Stomach (tissue), 9 donors: ENCODE data around the gene SKIC2. TPM values are rescaled to one million over a fixed set of nuclear protein-coding genes. Genes with fewer than 3 reads are reported as not detected.

Source experiments
- DNase-seq, 2 donors: peaks; one replicate each; pipeline versions ENCODE4 v3.0.0 to v3.0.0-alpha.2; 2013 to 2019
- H3K27ac ChIP-seq, 5 donors: fragments of 200-600 bp in 4 of 5; sonication (generic) in 4 of 5; one replicate each; pipeline ENCODE4 v1.5.1; 2013 to 2019; ENCODE audit warnings: mild to moderate bottlenecking in 1 of 5, moderate library complexity in 1 of 5
- H3K27me3 ChIP-seq, 3 donors: fragments of 200-600 bp; sonication (generic); one replicate each; pipeline ENCODE4 v1.5.1; 2017 to 2019; ENCODE audit warnings: mixed run types in 1 of 3
- H3K36me3 ChIP-seq, 4 donors: fragments of 200-600 bp; sonication (generic); 1 replicate in 3 of 4; 2 replicates in 1 of 4; pipeline ENCODE4 v1.5.1; 2016 to 2019
- H3K4me1 ChIP-seq, 4 donors: fragments of 200-600 bp; sonication (generic); one replicate each; pipeline ENCODE4 v1.5.1; 2016 to 2019
- H3K4me3 ChIP-seq, 4 donors: fragments of 200-600 bp; sonication (generic) in 3 of 4; one replicate each; pipeline ENCODE4 v1.5.1; 2016 to 2019; ENCODE audit warnings: mild to moderate bottlenecking in 1 of 4
- H3K9me3 ChIP-seq, 4 donors: fragments of 200-600 bp; sonication (generic); one replicate each; pipeline ENCODE4 v1.5.1; 2016 to 2019
- EP300 ChIP-seq: sonication (generic); formaldehyde crosslinking; IDR thresholded peaks from one replicate; pipeline ENCODE4 v1.6.1; 2017; ENCODE audit warnings: antibody characterized with exemption
- POLR2A ChIP-seq, 4 donors: fragments of 450-650 bp; IDR thresholded peaks; one replicate each; pipeline ENCODE4 v1.6.1; 2016; ENCODE audit warnings: antibody characterized with exemption in 4 of 4, control low read depth in 2 of 4, mild to moderate bottlenecking in 1 of 4, moderate library complexity in 1 of 4
- POLR2AphosphoS5 ChIP-seq, 3 donors: sonication (generic); formaldehyde crosslinking; IDR thresholded peaks; one replicate each; pipeline ENCODE4 v1.6.1; 2016; ENCODE audit warnings: antibody characterized with exemption in 3 of 3
- WGBS, 5 donors: extraction: QIAGEN DNeasy Blood & Tissue Kit in 3 of 5; methylation state at CpG; one replicate each; pipeline versions ENCODE4 v1.1.5 to v1.1.7; 2013 to 2018; 5-methylcytosine and 5-hydroxymethylcytosine counted together
- intact Hi-C: fragments of 100-400 bp; cut with DNase I; formaldehyde crosslinking; loops from one replicate; pipeline ENCODE4 v1.15.1; 2023; ENCODE audit warnings: low total_unique reads
- polyA plus RNA-seq, 3 donors: library from polyadenylated mRNA; stranded (reverse); fragments of 200-250 nt; gene quantifications; one replicate each; pipeline ENCODE4 v1.2.3, GENCODE V29; 2013
- total RNA-seq, 5 donors: library from RNA; depleted of rRNA; stranded (reverse); fragments of >200 nt; gene quantifications; one replicate each; pipeline versions ENCODE4 v1.1.0 to v1.2.3, GENCODE V29; 2014 to 2016
- TF ChIP-seq, protein P1 (sequence below), 7 experiments: fragments of 450-650 bp in 4 of 7; fragments of 200-600 bp in 3 of 7; sonication (generic) in 3 of 7; IDR thresholded peaks; one replicate each; pipeline ENCODE4 v1.5.1; 2016 to 2019; ENCODE audit warnings: antibody characterized with exemption in 7 of 7, control low read depth in 2 of 7, mild to moderate bottlenecking in 1 of 7
- donor health status: healthy with polysubstance abuse.
- donor health status: Bipolar disorder and iron deficiency.
- donor health status: healthy.

The SKIC2 gene
- total and polyA plus RNA-seq, 8 donors: 22.0 to 478 (median 88.0) TPM

DNA sequence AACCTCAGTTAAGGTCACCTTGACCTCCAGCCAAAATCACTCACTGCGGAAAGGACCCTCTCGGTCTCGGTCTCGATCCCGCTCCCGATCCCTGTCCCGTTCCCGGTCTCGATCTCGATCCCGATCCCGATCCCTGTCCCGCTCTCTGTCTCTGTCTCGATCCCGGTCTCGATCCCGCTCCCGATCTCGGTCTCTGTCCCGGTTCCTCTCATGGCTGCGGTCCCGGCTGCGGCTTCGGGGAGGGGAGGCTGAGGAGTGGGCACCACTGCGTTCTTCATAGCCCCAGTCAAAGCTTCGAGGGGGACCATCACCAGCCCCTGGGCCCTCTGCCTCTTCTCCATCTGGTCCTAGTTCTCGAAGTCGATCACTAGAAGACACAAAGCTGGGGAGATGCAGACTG is 4.5 kb upstream of the SKIC2 start:
- Histone ChIP-seq H3K36me3 (peaks cover 33 to 75% (median 69%) of the 10 kb centered on the region in 4 donors), H3K4me3 (no peak overlapping the region), H3K27me3 (no peaks in the 10 kb centered on the region), H3K27ac (no peak overlapping the region), H3K4me1 (peaks cover 14 to 35% (median 17%) of the 10 kb centered on the region in 4 donors), H3K9me3 (no peaks in the 10 kb centered on the region)
- WGBS, 5 donors: 96 to 98% (median 97%) methylated on average over 28 of the region's 28 CpGs
- no peak for TF ChIP-seq EP300
- TF ChIP-seq POLR2AphosphoS5 (IDR thresholded peaks at IDR 0.05): no peak
- TF ChIP-seq, protein P1, sequence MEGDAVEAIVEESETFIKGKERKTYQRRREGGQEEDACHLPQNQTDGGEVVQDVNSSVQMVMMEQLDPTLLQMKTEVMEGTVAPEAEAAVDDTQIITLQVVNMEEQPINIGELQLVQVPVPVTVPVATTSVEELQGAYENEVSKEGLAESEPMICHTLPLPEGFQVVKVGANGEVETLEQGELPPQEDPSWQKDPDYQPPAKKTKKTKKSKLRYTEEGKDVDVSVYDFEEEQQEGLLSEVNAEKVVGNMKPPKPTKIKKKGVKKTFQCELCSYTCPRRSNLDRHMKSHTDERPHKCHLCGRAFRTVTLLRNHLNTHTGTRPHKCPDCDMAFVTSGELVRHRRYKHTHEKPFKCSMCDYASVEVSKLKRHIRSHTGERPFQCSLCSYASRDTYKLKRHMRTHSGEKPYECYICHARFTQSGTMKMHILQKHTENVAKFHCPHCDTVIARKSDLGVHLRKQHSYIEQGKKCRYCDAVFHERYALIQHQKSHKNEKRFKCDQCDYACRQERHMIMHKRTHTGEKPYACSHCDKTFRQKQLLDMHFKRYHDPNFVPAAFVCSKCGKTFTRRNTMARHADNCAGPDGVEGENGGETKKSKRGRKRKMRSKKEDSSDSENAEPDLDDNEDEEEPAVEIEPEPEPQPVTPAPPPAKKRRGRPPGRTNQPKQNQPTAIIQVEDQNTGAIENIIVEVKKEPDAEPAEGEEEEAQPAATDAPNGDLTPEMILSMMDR (IDR thresholded peaks at IDR 0.05): no peak
- no peak for TF ChIP-seq POLR2A (IDR thresholded peaks at IDR 0.05)
- intact Hi-C loops: loop anchor here (5.0 kb wide), 1 partner anchor 47 kb away; no protein-coding TSS in a partner anchor
- DNase-seq: no peak

DNA sequence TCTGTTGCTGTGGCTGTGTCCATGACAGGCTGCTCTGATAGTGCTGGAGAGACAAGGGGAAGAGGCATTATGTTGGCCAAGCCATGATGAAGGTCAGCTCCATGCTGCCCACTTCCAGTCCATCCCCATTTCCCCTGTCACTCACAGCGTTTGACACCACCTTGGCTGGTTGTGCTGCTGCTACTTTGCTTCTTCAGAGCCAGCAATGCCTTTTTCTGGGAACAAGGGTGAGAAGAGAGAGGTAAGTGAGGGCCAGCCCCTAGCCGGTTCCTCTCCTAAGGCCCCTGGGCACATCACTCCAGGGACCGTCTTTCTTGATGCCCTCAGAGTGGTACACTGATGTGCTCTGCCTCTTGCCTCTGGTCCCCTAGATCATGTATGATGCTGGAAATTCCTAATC is 2.2 kb upstream of the SKIC2 start:
- TF ChIP-seq POLR2A (IDR thresholded peaks at IDR 0.05): no peak
- no peak for TF ChIP-seq POLR2AphosphoS5 (IDR thresholded peaks at IDR 0.05)
- TF ChIP-seq, protein P1 (IDR thresholded peaks at IDR 0.05): no peak
- no peak for TF ChIP-seq EP300
- intact Hi-C loops: no loop called here
- Histone ChIP-seq H3K9me3 (no peaks in the 10 kb centered on the region), H3K36me3 (peaks cover 47 to 73% (median 72%) of the 10 kb centered on the region in 4 donors), H3K4me3 (no peak overlapping the region), H3K4me1 (peaks cover 19 to 46% (median 27%) of the 10 kb centered on the region in 4 donors), H3K27me3 (no peaks in the 10 kb centered on the region), H3K27ac (no peak overlapping the region)
- no peak for DNase-seq
- WGBS, 5 donors: 59 to 97% (median 97%) methylated on average over 3 of the region's 3 CpGs

DNA sequence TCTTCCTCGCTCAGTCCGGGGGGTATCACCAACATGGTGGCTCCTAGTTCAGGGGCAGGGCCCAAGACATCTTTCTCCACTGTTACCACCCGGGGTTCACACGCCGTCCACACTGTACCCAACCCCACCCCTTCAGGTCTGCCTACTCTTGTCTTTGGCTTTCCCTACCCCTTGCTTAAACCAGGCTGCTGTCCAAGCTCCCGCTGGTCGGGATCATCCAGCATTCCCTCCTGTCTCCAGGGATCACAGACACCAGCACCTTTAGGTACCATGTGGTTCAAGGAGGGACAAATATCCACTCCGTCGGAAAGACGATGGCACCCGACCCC is 599 bp upstream of the SKIC2 start:
- no peak for DNase-seq
- Histone ChIP-seq H3K4me1 (peaks cover 19 to 36% (median 27%) of the 10 kb centered on the region in 4 donors), H3K9me3 (no peaks in the 10 kb centered on the region), H3K4me3 (peak overlapping the region; percentile 69 to 97 (median 82)), H3K27ac (peak overlapping the region; percentile 28 to 95 (median 90)), H3K36me3 (peaks cover 58 to 73% (median 72%) of the 10 kb centered on the region in 4 donors), H3K27me3 (no peaks in the 10 kb centered on the region)
- WGBS, 5 donors: 4 to 9% (median 6%) methylated on average over 11 of the region's 11 CpGs
- TF ChIP-seq POLR2A (IDR thresholded peaks at IDR 0.05): no peak
- TF ChIP-seq, protein P1 (IDR thresholded peaks at IDR 0.05): peak in 1 of 7 experiments; percentile 10
- intact Hi-C loops: no loop called here

DNA sequence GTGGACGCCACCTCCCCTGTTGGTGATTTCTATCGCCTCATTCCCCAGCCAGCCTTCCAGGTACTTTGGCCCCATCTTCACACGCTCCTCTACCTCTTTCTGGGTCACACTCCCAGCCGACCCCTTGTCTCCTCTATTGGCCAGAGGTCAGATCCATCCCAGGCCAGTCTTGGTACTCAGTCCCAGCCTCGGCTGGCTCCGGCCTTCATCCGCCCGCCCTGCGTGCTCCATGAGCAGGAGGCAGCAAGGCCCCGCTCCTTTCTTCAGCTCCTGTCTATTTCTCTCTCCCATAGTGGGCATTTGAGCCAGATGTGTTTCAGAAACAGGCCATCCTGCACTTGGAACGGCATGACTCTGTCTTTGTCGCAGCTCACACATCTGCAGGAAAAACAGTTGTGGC is 2.6 kb downstream of the SKIC2 start:
- Histone ChIP-seq H3K4me3 (no peak overlapping the region), H3K4me1 (peaks cover 19 to 34% (median 27%) of the 10 kb centered on the region in 4 donors), H3K9me3 (no peaks in the 10 kb centered on the region), H3K27me3 (no peaks in the 10 kb centered on the region), H3K27ac (no peak overlapping the region), H3K36me3 (peaks cover 57 to 73% (median 72%) of the 10 kb centered on the region in 4 donors)
- intact Hi-C loops: no loop called here
- no peak for DNase-seq
- TF ChIP-seq EP300 (no peak), POLR2A (IDR thresholded peaks at IDR 0.05) (no peak), POLR2AphosphoS5 (IDR thresholded peaks at IDR 0.05) (no peak)
- TF ChIP-seq, protein P1 (IDR thresholded peaks at IDR 0.05): no peak
- WGBS, 5 donors: 92 to 98% (median 94%) methylated on average over 12 of the region's 12 CpGs
